Trophoblast cell (in vitro differentiated cells and primary cell): ENCODE data around the gene TSHZ2.

Experiments used
- DNase-seq, 2 donors: peaks; one replicate each; pipeline ENCODE4 v3.0.0-alpha.2; 2016
- H2AFZ ChIP-seq: 2 replicates; pipeline ENCODE4 v1.6.1; 2013; ENCODE audit warnings: low read length, moderate library complexity, mild to moderate bottlenecking; ENCODE audit not compliant: insufficient read depth, poor library complexity
- H2AK5ac ChIP-seq: 2 replicates; pipeline ENCODE4 v1.6.1; 2013; ENCODE audit warnings: mild to moderate bottlenecking, low read length
- H2BK120ac ChIP-seq: 2 replicates; pipeline ENCODE4 v1.6.1; 2013; ENCODE audit warnings: low read length, mild to moderate bottlenecking, moderate library complexity; ENCODE audit not compliant: insufficient read depth, poor library complexity
- H2BK12ac ChIP-seq: 2 replicates; pipeline ENCODE4 v1.6.1; 2013; ENCODE audit warnings: mild to moderate bottlenecking, low read length, moderate library complexity
- H2BK5ac ChIP-seq: 2 replicates; pipeline ENCODE4 v1.6.1; 2013; ENCODE audit warnings: low read length, low read depth, moderate library complexity, mild to moderate bottlenecking; ENCODE audit not compliant: poor library complexity
- H3K14ac ChIP-seq: 2 replicates; pipeline ENCODE4 v1.6.1; 2013; ENCODE audit warnings: mild to moderate bottlenecking, low read length
- H3K18ac ChIP-seq: 2 replicates; pipeline ENCODE4 v1.6.1; 2013; ENCODE audit warnings: mild to moderate bottlenecking, low read length
- H3K23ac ChIP-seq: 2 replicates; pipeline ENCODE4 v1.6.1; 2013; ENCODE audit warnings: low read length
- H3K27ac ChIP-seq: 2 replicates; pipeline ENCODE4 v1.5.1; 2013; ENCODE audit warnings: low read depth, mild to moderate bottlenecking, inconsistent platforms, low read length, moderate library complexity
- H3K27me3 ChIP-seq: 2 replicates; pipeline ENCODE4 v1.6.1; 2013; ENCODE audit warnings: inconsistent platforms, mild to moderate bottlenecking, low read length, moderate library complexity; ENCODE audit not compliant: insufficient read depth
- H3K36me3 ChIP-seq, 2 experiments: 1 replicate in 1 of 2; 2 replicates in 1 of 2; pipeline ENCODE4 v1.6.1; 2013; ENCODE audit warnings: low read length in 2 of 2, mild to moderate bottlenecking in 2 of 2, moderate library complexity in 1 of 2; ENCODE audit not compliant: insufficient read depth in 2 of 2, control insufficient read depth in 1 of 2
- H3K4ac ChIP-seq: 2 replicates; pipeline ENCODE4 v1.6.1; 2013; ENCODE audit warnings: low read depth, mild to moderate bottlenecking, low read length, moderate library complexity
- H3K4me1 ChIP-seq, 2 experiments: 1 replicate in 1 of 2; 2 replicates in 1 of 2; pipeline ENCODE4 v1.6.1; 2013; ENCODE audit warnings: low read length in 2 of 2, mild to moderate bottlenecking in 2 of 2, moderate library complexity in 1 of 2; ENCODE audit not compliant: insufficient read depth in 2 of 2, control insufficient read depth in 1 of 2
- H3K4me2 ChIP-seq: 2 replicates; pipeline ENCODE4 v1.6.1; 2013; ENCODE audit warnings: inconsistent platforms, mild to moderate bottlenecking, low read length, moderate library complexity
- H3K4me3 ChIP-seq: 2 replicates; pipeline ENCODE4 v1.5.1; 2013; ENCODE audit warnings: mild to moderate bottlenecking, low read depth, low read length, inconsistent platforms
- H3K79me1 ChIP-seq: one replicate; pipeline ENCODE4 v1.6.1; 2013; ENCODE audit warnings: low read length
- H3K79me2 ChIP-seq: 2 replicates; pipeline ENCODE4 v1.6.1; 2013; ENCODE audit warnings: low read length, mild to moderate bottlenecking; ENCODE audit not compliant: control insufficient read depth, insufficient read depth, poor library complexity
- H3K9ac ChIP-seq: 2 replicates; pipeline ENCODE4 v1.6.1; 2013; ENCODE audit warnings: mild to moderate bottlenecking, low read length
- H3K9me3 ChIP-seq: 2 replicates; pipeline ENCODE4 v1.6.1; 2013; ENCODE audit warnings: low read depth, mild to moderate bottlenecking, control low read depth, inconsistent platforms, low read length; ENCODE audit not compliant: insufficient read depth
- H4K12ac ChIP-seq: 2 replicates; pipeline ENCODE4 v1.6.1; 2013; ENCODE audit warnings: low read depth, mild to moderate bottlenecking, low read length, moderate library complexity
- H4K8ac ChIP-seq: 2 replicates; pipeline ENCODE4 v1.6.1; 2013; ENCODE audit warnings: low read depth, mild to moderate bottlenecking, low read length, moderate library complexity
- H4K91ac ChIP-seq: one replicate; pipeline ENCODE4 v1.6.1; 2013; ENCODE audit warnings: low read depth, mild to moderate bottlenecking, low read length, moderate library complexity
- WGBS: extraction: QIAGEN DNeasy Blood & Tissue Kit; methylation state at CpG from one replicate; pipeline ENCODE4 v1.1.7; 2013; ENCODE audit warnings: missing lambda C conversion rate; ENCODE audit not compliant: insufficient read length, insufficient coverage; ENCODE audit errors: extremely low coverage; 5-methylcytosine and 5-hydroxymethylcytosine counted together

Gene TSHZ2

DNA sequence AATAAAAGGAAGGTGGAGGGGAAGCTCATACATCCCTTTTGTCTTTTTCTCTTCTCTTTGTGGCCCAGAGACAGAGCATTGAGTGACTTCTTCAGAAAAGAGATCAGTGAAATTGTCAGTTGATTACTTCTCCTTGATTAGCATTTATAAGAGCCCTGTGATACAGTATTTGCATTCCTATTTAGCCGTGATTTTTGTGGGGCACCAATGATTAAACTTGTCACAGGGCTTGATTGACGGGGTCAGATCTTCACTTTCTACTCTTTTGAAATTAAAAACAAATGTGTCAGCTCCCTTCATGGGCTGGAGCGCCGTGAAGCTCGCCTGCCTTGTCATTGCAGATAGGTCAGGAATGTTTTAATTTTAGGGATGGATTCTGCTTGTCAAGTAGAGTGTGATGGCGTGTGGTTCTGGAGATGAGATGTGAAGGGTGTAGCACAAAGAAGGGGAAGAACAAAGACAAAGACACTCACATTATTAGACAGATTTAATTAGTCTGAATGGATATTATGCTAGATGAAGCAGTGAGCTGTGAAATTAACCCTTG, 454.7 kb downstream of the TSHZ2 start:
- no peak overlapping the region for H3K4ac ChIP-seq

DNA sequence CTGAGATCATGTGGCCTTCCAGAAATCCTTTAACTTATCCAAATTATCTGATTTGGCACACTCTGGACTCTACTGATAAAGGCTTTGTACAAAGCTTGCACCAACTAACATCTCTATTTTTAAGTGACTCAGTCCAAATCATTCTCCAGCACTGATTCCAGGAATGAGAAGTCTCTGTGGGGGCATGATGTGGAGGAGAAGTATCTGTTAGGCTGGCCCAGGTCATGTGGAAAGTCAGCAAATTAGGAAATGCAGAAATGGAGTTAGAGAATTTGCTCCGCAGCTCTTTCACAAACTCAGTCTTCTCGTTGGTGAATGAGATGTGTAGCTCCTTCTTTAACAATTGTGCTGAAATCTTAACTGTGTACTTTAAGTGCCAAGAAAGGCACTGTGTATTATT, 455.8 kb downstream of the TSHZ2 start:
- H3K14ac ChIP-seq: no peak overlapping the region
- no peak overlapping the region for H2AFZ ChIP-seq
- DNase-seq: peak in 1 of 2 donors; percentile 28
- no peak overlapping the region for H2BK12ac ChIP-seq
- no peaks in the 10 kb centered on the region for H3K79me2 ChIP-seq
- H4K8ac ChIP-seq: no peak overlapping the region
- no peaks in the 10 kb centered on the region for H3K27me3 ChIP-seq
- H3K4me2 ChIP-seq: no peak overlapping the region
- H3K79me1 ChIP-seq: no peaks in the 10 kb centered on the region
- WGBS: no CpG with 5 or more reads among the region's 2 CpGs
- no peak overlapping the region for H3K18ac ChIP-seq
- no peak overlapping the region for H3K27ac ChIP-seq
- H3K23ac ChIP-seq: no peak overlapping the region
- no peaks in the 10 kb centered on the region for H3K36me3 ChIP-seq
- H4K91ac ChIP-seq: no peak overlapping the region
- H2BK5ac ChIP-seq: no peak overlapping the region
- H3K4me3 ChIP-seq: no peak overlapping the region
- no peak overlapping the region for H2BK120ac ChIP-seq
- no peak overlapping the region for H4K12ac ChIP-seq
- no peak overlapping the region for H2AK5ac ChIP-seq
- H3K4ac ChIP-seq: no peak overlapping the region
- H3K9ac ChIP-seq: no peak overlapping the region
- no peaks in the 10 kb centered on the region for H3K9me3 ChIP-seq
- no peaks in the 10 kb centered on the region for H3K4me1 ChIP-seq

More for the DNA sequence above, 454.7 kb downstream of the TSHZ2 start:
- Histone ChIP-seq H3K79me1 (no peaks in the 10 kb centered on the region), H3K27ac (no peak overlapping the region), H3K23ac (no peak overlapping the region), H2BK120ac (no peak overlapping the region), H4K8ac (no peak overlapping the region), H3K14ac (no peak overlapping the region), H3K4me3 (no peak overlapping the region), H3K4me2 (no peak overlapping the region), H3K4me1 (no peaks in the 10 kb centered on the region), H3K18ac (no peak overlapping the region), H2BK12ac (no peak overlapping the region), H4K91ac (no peak overlapping the region), H3K27me3 (no peaks in the 10 kb centered on the region), H3K79me2 (no peaks in the 10 kb centered on the region), H2BK5ac (no peak overlapping the region), H4K12ac (no peak overlapping the region), H2AK5ac (no peak overlapping the region), H3K9ac (no peak overlapping the region), H3K9me3 (no peaks in the 10 kb centered on the region), H2AFZ (no peak overlapping the region), H3K36me3 (no peaks in the 10 kb centered on the region)
- WGBS: no CpG with 5 or more reads among the region's 6 CpGs
- no peak for DNase-seq

DNA sequence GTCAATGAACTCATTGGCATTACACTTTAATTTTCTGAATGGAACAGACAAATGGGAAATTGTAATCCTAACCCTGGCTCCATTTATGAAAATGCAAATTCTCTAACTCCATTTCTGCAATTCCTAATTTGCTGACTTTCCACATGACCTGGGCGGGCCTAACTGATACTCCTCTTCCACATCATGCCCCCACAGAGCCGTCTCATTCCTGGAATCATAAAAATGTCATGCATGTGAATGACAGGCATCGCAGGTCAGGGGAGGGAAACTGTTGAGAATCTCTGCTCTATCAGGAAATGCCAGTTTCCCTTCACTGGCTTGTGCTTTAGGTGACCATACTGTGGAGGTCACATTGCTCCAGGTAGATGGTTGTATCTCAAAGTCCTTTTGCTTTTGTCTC, 456.4 kb downstream of the TSHZ2 start:
- H2AK5ac ChIP-seq: no peak overlapping the region
- H4K91ac ChIP-seq: no peak overlapping the region
- H3K4ac ChIP-seq: no peak overlapping the region
- no peak overlapping the region for H3K9ac ChIP-seq
- H3K79me1 ChIP-seq: no peaks in the 10 kb centered on the region
- H2BK5ac ChIP-seq: no peak overlapping the region
- no peak overlapping the region for H3K14ac ChIP-seq
- no peak overlapping the region for H2AFZ ChIP-seq
- no peak overlapping the region for H3K27ac ChIP-seq
- no peak overlapping the region for H3K23ac ChIP-seq
- H3K36me3 ChIP-seq: no peaks in the 10 kb centered on the region
- no peak overlapping the region for H2BK12ac ChIP-seq
- H4K8ac ChIP-seq: no peak overlapping the region
- no peak overlapping the region for H4K12ac ChIP-seq
- H2BK120ac ChIP-seq: no peak overlapping the region
- no peaks in the 10 kb centered on the region for H3K27me3 ChIP-seq
- DNase-seq: peak; percentile 29 to 77
- no peak overlapping the region for H3K18ac ChIP-seq
- WGBS: no CpG with 5 or more reads among the region's 3 CpGs
- no peak overlapping the region for H3K4me2 ChIP-seq
- no peaks in the 10 kb centered on the region for H3K9me3 ChIP-seq
- H3K4me1 ChIP-seq: no peaks in the 10 kb centered on the region
- H3K4me3 ChIP-seq: no peak overlapping the region
- H3K79me2 ChIP-seq: no peaks in the 10 kb centered on the region

GRCh38 chr20:53428996-53429395, 456.8 kb downstream of the TSHZ2 start:
- no peak for DNase-seq
- Histone ChIP-seq H3K36me3 (no peaks in the 10 kb centered on the region), H2BK5ac (no peak overlapping the region), H2BK120ac (no peak overlapping the region), H3K14ac (no peak overlapping the region), H3K18ac (no peak overlapping the region), H3K9me3 (no peaks in the 10 kb centered on the region), H3K79me2 (no peaks in the 10 kb centered on the region), H3K27me3 (no peaks in the 10 kb centered on the region), H3K4me2 (no peak overlapping the region), H3K4ac (no peak overlapping the region), H2AFZ (no peak overlapping the region), H2AK5ac (no peak overlapping the region), H3K23ac (no peak overlapping the region), H4K91ac (no peak overlapping the region), H4K8ac (no peak overlapping the region), H3K4me1 (no peaks in the 10 kb centered on the region), H3K79me1 (no peaks in the 10 kb centered on the region), H2BK12ac (no peak overlapping the region), H3K9ac (no peak overlapping the region), H3K4me3 (no peak overlapping the region), H4K12ac (no peak overlapping the region), H3K27ac (no peak overlapping the region)
- WGBS: no CpG with 5 or more reads among the region's 3 CpGs
